ENCODE data around the gene ZBTB20.

- TF ChIP-seq, protein P1, sequence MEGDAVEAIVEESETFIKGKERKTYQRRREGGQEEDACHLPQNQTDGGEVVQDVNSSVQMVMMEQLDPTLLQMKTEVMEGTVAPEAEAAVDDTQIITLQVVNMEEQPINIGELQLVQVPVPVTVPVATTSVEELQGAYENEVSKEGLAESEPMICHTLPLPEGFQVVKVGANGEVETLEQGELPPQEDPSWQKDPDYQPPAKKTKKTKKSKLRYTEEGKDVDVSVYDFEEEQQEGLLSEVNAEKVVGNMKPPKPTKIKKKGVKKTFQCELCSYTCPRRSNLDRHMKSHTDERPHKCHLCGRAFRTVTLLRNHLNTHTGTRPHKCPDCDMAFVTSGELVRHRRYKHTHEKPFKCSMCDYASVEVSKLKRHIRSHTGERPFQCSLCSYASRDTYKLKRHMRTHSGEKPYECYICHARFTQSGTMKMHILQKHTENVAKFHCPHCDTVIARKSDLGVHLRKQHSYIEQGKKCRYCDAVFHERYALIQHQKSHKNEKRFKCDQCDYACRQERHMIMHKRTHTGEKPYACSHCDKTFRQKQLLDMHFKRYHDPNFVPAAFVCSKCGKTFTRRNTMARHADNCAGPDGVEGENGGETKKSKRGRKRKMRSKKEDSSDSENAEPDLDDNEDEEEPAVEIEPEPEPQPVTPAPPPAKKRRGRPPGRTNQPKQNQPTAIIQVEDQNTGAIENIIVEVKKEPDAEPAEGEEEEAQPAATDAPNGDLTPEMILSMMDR (IDR thresholded peaks at IDR 0.05): no peak
- no peak for TF ChIP-seq POLR2A (IDR thresholded peaks at IDR 0.05)
These were observed 638.9 kb downstream of the ZBTB20 start for GRCh38 chr3:114508208-114508607.
